Measurements from ENCODE around the gene SNAPIN.

The SNAPIN gene

GRCh38 chr1:153688276-153688675 is 29.8 kb downstream of the SNAPIN start:
- Histone ChIP-seq H3K36me3 (peaks cover 16 to 53% (median 38%) of the 10 kb centered on the region in 3 donors), H3K4me3 (no peak overlapping the region), H3K4me1 (peaks cover 0 to 4% (median 0%) of the 10 kb centered on the region in 4 donors), H3K9me3 (no peaks in the 10 kb centered on the region), H3K27ac (no peak overlapping the region), H3K27me3 (no peaks in the 10 kb centered on the region)
- intact Hi-C loops (cut with DNase I; ENCODE audit: low total_unique reads) = no loop called here
- no peak for TF ChIP-seq CTCF (IDR thresholded peaks at IDR 0.05)
- no peak for DNase-seq

GRCh38 chr1:153688736-153689328 is 30.3 kb downstream of the SNAPIN start:
- TF ChIP-seq CTCF (IDR thresholded peaks at IDR 0.05) = no peak
- intact Hi-C loops (cut with DNase I; ENCODE audit: low total_unique reads) = no loop called here
- Histone ChIP-seq H3K4me3 (no peak overlapping the region), H3K36me3 (peaks cover 16 to 58% (median 38%) of the 10 kb centered on the region in 3 donors), H3K27me3 (no peaks in the 10 kb centered on the region), H3K27ac (no peak overlapping the region), H3K4me1 (peaks cover 0 to under 1% (median 0%) of the 10 kb centered on the region in 4 donors), H3K9me3 (no peaks in the 10 kb centered on the region)
- DNase-seq = no peak

DNA sequence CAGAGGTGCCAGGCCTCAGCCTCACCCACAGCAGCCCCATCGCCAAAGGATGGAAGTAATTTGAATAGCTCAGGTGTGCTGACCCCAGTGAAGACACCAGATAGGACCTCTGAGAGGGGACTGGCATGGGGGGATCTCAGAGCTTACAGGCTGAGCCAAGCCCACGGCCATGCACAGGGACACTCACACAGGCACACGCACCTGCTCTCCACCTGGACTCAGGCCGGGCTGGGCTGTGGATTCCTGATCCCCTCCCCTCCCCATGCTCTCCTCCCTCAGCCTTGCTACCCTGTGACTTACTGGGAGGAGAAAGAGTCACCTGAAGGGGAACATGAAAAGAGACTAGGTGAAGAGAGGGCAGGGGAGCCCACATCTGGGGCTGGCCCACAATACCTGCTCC is 35.0 kb downstream of the SNAPIN start:
- H3K27ac ChIP-seq = no peak overlapping the region
- no peak for DNase-seq
- H3K4me1 ChIP-seq = peaks cover 0 to 19% (median 14%) of the 10 kb centered on the region in 4 donors
- H3K36me3 ChIP-seq = peaks cover 16 to 37% (median 19%) of the 10 kb centered on the region in 3 donors
- no peaks in the 10 kb centered on the region for H3K9me3 ChIP-seq
- no peak for TF ChIP-seq CTCF (IDR thresholded peaks at IDR 0.05)
- intact Hi-C loops (cut with DNase I; ENCODE audit: low total_unique reads) = no loop called here
- no peak overlapping the region for H3K4me3 ChIP-seq
- no peaks in the 10 kb centered on the region for H3K27me3 ChIP-seq

DNA sequence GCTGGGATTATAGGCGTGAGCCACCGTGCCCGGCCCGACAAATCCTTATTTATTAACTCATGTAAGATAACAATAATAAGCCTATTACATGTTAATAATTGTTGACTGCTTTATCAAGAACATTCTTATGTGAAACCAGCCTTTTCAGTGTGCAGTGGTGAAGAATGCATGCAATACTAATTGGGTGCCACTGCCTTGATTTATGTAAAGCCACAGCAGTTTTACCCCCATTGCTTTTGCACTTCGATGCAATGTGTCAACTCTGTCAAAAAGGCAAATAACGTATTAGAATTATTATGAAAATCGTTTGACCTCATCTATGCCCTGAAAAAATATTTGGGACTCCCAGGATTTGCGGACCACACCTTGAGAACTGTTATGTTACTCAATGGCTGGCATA is 38.2 kb downstream of the SNAPIN start:
- Histone ChIP-seq H3K4me3 (no peak overlapping the region), H3K27me3 (no peaks in the 10 kb centered on the region), H3K4me1 (peaks cover 0 to 30% (median 19%) of the 10 kb centered on the region in 4 donors), H3K9me3 (no peaks in the 10 kb centered on the region), H3K36me3 (peaks cover 0 to 14% (median 0%) of the 10 kb centered on the region in 3 donors), H3K27ac (peak overlapping the region; percentile 86 to 94)
- no peak for TF ChIP-seq CTCF (IDR thresholded peaks at IDR 0.05)
- DNase-seq = no peak
- intact Hi-C loops (cut with DNase I; ENCODE audit: low total_unique reads) = no loop called here

DNA sequence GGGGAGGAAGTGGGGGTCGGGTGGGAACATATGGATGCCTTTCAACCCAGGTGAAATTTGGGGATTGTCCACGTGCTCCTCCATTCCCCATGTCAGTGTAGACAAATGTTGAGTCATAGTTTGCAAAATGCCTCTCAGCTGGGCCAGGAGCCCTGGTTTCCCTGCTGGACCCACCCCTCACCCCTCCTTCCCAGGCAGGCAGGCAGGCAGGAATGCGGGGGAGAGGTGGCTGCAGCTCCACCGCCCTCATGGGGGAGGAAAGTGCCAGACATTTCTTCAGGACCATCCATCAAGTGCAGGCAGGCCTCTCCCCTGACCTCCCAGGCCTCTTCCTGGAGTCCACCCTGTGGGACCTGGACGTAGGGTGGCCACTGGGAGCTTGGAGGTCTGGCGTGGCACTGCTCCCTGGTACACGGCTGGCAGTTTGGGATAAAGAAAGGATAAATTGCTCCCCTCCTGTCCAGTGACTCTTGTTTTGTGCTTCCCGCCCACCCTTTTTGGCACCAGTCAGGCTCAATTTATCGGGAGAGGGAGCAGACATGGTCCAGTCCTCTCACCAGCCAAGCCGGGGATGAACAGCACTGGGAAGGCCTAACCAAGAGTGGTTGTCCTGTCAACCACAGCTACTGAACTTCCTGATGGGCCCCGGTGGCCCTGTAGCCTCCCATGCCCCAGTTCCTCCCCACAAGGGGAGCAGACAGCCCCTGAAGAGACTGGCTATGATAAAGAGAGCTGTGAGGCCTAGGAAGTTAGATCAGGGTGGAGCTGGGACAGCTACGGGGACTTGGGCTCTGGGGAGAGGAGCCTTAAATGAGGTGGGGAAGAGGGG is 38.9 kb downstream of the SNAPIN start:
- peak in 1 of 2 experiments; percentile 7 for TF ChIP-seq CTCF (IDR thresholded peaks at IDR 0.05)
- DNase-seq = peak; percentile 68 to 87
- intact Hi-C loops (cut with DNase I; ENCODE audit: low total_unique reads) = no loop called here
- H3K27me3 ChIP-seq = no peaks in the 10 kb centered on the region
- peak overlapping the region; percentile 86 to 94 for H3K27ac ChIP-seq
- no peaks in the 10 kb centered on the region for H3K9me3 ChIP-seq
- H3K4me1 ChIP-seq = peaks cover 0 to 30% (median 19%) of the 10 kb centered on the region in 4 donors
- H3K36me3 ChIP-seq = peaks cover 0 to 14% (median 0%) of the 10 kb centered on the region in 3 donors
- H3K4me3 ChIP-seq = peak overlapping the region in 1 of 2 donors; percentile 31

Measured in tibial artery (tissue), 4 donors.